Pericardium fibroblast (primary cell): Measurements from ENCODE around the gene LCE1B. TPM values are rescaled to one million over a fixed set of nuclear protein-coding genes. Genes with fewer than 3 reads are reported as not detected.

Experiments
- total RNA-seq: library from RNA; depleted of rRNA; stranded (reverse); fragments of >200 nt; gene quantifications from 2 replicates; pipeline ENCODE4 v1.2.3, GENCODE V29; 2015

The LCE1B gene
- not detected in 2 replicates for total RNA-seq

GRCh38 chr1:152811671-152812070 is at the start of gene LCE1B:
LCE1B (plus strand) TSS chr1:152811971; CDS start chr1:152812447, 476 bp downstream.

GRCh38 chr1:152774875-152775274 is 36.9 kb upstream of the LCE1B start, which contains the start of gene LCE1F:
LCE1F (plus strand) TSS chr1:152775140; CDS start chr1:152776372, 1,232 bp downstream.

DNA sequence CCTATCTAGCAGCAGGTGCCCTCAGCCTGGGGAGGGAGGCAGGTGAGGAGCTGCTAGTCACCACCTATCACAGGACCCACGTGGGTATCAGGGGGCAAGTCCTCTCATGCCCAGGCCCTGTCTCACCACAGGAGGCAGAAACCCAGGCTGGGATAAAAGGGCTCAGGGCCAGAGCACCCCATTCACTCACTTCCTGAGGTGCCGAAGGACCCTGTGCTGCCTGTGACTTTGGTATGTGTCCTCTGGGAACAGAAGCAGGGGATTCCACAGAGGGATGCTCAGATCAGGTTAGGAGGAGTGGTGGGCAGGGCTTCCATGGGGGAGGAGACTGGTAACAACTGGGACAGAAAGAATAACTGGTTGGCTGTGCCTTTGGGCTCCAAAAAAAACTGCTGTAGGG is 25.7 kb upstream of the LCE1B start, which contains the start of gene LCE1E:
Gene LCE1E, plus strand, starts transcription at position 181 of the 400 bp plus-strand sequence. CDS start 1,043 bp downstream, outside the sequence.

DNA sequence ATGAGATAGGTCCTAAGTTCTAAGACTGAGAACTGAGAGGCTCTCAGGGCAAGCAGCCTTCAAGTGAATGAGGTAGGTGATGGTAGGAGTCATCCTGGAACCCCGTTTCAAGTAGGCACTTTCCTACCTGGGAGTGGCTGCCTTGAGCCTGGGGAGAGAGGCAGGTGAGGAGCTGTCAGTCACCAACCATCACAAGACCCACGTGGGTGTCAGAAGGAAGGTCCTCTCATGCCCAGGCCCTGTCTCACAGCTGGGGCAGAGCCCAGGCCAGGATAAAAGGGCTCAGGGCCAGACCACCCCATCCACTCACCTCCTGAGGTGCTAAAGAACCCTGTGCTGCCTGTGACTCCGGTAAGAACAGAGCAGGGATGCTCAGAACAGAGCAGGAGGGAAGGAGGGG is 15.3 kb upstream of the LCE1B start, which contains the start of gene LCE1D:
Gene LCE1D, plus strand, starts transcription at position 301 of the 400 bp plus-strand sequence. CDS start 1,074 bp downstream, outside the sequence.

DNA sequence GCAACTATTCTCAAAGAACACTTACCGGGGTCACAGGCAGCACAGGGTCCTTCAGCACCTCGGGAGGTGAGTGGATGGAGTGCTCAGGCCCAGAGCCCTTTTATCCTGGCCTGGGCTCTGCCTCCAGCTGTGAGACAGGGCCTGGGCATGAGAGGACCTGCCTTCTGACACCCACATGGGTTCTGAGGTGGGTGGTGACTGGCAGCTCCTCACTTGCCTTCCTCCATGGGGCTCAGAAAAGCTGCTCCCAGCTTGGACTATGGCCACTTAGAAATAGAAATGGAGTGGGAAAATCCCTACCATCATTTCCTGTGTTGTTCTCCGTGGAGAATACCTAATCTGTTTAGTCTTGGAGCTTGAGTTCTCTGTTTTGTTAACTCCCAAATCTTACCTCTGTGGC is 5.2 kb upstream of the LCE1B start, which contains the start of gene LCE1C:
Gene LCE1C, minus strand, starts transcription at position 76 of the 400 bp plus-strand sequence. CDS start 1,173 bp downstream, outside the sequence.

DNA sequence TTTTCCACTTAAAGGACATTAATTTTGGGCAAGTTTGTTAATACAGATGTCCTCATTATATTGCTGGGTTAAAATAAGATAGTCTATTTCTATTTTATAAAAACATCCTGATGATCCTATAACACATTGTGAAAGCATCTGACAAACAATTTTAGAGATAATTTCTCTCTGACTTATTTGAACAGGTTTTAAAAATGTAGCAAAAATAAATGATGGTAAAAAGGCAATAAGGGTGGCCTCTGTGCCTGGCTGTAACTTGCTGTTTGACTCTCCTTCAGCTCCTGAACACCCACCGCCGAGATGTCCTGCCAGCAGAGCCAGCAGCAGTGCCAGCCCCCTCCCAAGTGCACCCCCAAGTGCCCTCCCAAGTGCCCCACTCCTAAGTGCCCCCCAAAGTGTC is 15.4 kb downstream of the LCE1B start, which contains the start of gene LCE1A:
Gene LCE1A, plus strand, starts transcription at position 301 of the 400 bp plus-strand sequence. Its CDS starts 0 bp downstream, at position 301.

DNA sequence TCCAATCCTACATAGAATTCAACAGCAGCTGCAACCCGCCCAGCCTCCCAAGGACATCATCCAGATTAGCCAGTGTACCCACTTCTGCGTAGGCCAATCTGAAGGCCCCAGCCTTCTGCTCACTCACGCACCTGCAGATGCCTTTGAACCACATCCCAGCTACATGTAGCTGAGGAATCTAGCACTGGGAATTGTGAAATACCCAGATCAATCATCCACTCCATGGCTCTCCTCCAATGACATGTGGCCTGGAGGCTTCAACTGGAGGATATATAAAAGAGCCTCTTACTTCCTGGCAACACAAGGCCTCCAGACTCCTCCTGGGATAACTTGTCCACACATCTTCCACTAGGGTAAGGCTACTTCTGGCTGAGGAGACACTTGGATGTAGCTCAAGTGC is 30.8 kb downstream of the LCE1B start, which contains the start of gene LCE6A:
Gene LCE6A, plus strand, starts transcription at position 301 of the 400 bp plus-strand sequence. CDS start 665 bp downstream, outside the sequence.

GRCh38 chr1:152859696-152860095 is 47.9 kb downstream of the LCE1B start, which contains the start of gene LCE7A:
LCE7A (plus strand) TSS chr1:152859996; CDS start chr1:152860698, 702 bp downstream.

Other genes with a start within 250 kb of the LCE1B start
- not detected in 2 replicates for gene LCE3E, start 245.2 kb upstream of the LCE1B start, total RNA-seq
- gene LCE3D, start 231.5 kb upstream of the LCE1B start, total RNA-seq: not detected in 2 replicates
- gene LCE3C, start 211.7 kb upstream of the LCE1B start, total RNA-seq: not detected in 2 replicates
- gene LCE3B, start 198.2 kb upstream of the LCE1B start, total RNA-seq: not detected in 2 replicates
- gene LCE3A, start 188.9 kb upstream of the LCE1B start, total RNA-seq: not detected in 2 replicates
- not detected in 2 replicates for gene LCE2D, start 148.6 kb upstream of the LCE1B start, total RNA-seq
- not detected in 2 replicates for gene LCE2C, start 136.7 kb upstream of the LCE1B start, total RNA-seq
- not detected in 2 replicates for gene LCE2B, start 125.8 kb upstream of the LCE1B start, total RNA-seq
- gene LCE2A, start 113.6 kb upstream of the LCE1B start, total RNA-seq: not detected in 2 replicates
- gene LCE4A, start 103.8 kb upstream of the LCE1B start, total RNA-seq: not detected in 2 replicates
- gene KPRP, start 53.9 kb upstream of the LCE1B start, total RNA-seq: not detected in 2 replicates
- not detected in 2 replicates for gene LCE1F, start 36.8 kb upstream of the LCE1B start, total RNA-seq
- gene LCE1E, start 25.7 kb upstream of the LCE1B start, total RNA-seq: not detected in 2 replicates
- gene LCE1D, start 15.2 kb upstream of the LCE1B start, total RNA-seq: not detected in 2 replicates
- gene LCE1C, start 5.3 kb upstream of the LCE1B start, total RNA-seq: not detected in 2 replicates
- not detected in 2 replicates for gene LCE1A, start 15.5 kb downstream of the LCE1B start, total RNA-seq
- gene LCE6A, start 30.9 kb downstream of the LCE1B start, total RNA-seq: not detected in 2 replicates
- not detected in 2 replicates for gene LCE7A, start 48.0 kb downstream of the LCE1B start, total RNA-seq
- gene SMCP, start 66.4 kb downstream of the LCE1B start, total RNA-seq: not detected in 2 replicates
- not detected in 2 replicates for gene IVL, start 96.6 kb downstream of the LCE1B start, total RNA-seq
- not detected in 2 replicates for gene SPRR5, start 135.2 kb downstream of the LCE1B start, total RNA-seq
- not detected in 2 replicates for gene SPRR4, start 158.7 kb downstream of the LCE1B start, total RNA-seq
- gene SPRR1A, start 172.1 kb downstream of the LCE1B start, total RNA-seq: not detected in 2 replicates
- gene SPRR3, start 189.8 kb downstream of the LCE1B start, total RNA-seq: not detected in 2 replicates
- not detected in 2 replicates for gene SPRR1B, start 219.2 kb downstream of the LCE1B start, total RNA-seq
- not detected in 2 replicates for gene SPRR2D, start 229.1 kb downstream of the LCE1B start, total RNA-seq
- not detected in 2 replicates for gene SPRR2A, start 245.5 kb downstream of the LCE1B start, total RNA-seq